Measurements from ENCODE around the gene ARHGAP9.

- TF ChIP-seq POLR2A (IDR thresholded peaks at IDR 0.05) (peak in 1 of 2 donors; percentile 6), CTCF (IDR thresholded peaks at IDR 0.05) (no peak)
These were observed 1.7 kb downstream of the ARHGAP9 start for GRCh38 chr12:57477710-57478681.
